NB4 (cell line): Measurements from ENCODE around the gene LILRA2.
A peak's percentile ranks its signal among the peaks of the same experiment; 100 is the strongest.

Experiments used
- DNase-seq: peaks from one replicate; pipeline ENCODE4 v3.0.0; 2010; ENCODE audit warnings: low read depth
- H3K4me3 ChIP-seq: one replicate; pipeline ENCODE4 v1.5.1; 2011; ENCODE audit warnings: mild to moderate bottlenecking, low read depth, low read length, moderate library complexity
- MYC ChIP-seq: IDR thresholded peaks from 2 replicates; pipeline ENCODE4 v1.6.1; 2011; ENCODE audit warnings: low read depth, low read length
- POLR2A ChIP-seq: IDR thresholded peaks from 2 replicates; pipeline ENCODE4 v1.6.1; 2011; ENCODE audit warnings: mild to moderate bottlenecking; ENCODE audit not compliant: insufficient read length; ENCODE audit errors: extremely low read depth
- TF ChIP-seq, protein P1 (sequence below): IDR thresholded peaks from one replicate; pipeline ENCODE4 v1.5.1; 2012; ENCODE audit warnings: low read depth, low read length
- TF ChIP-seq, protein P2 (sequence below): IDR thresholded peaks from 2 replicates; pipeline ENCODE4 v1.6.1; 2011; ENCODE audit warnings: low read depth, low read length

Gene LILRA2

DNA sequence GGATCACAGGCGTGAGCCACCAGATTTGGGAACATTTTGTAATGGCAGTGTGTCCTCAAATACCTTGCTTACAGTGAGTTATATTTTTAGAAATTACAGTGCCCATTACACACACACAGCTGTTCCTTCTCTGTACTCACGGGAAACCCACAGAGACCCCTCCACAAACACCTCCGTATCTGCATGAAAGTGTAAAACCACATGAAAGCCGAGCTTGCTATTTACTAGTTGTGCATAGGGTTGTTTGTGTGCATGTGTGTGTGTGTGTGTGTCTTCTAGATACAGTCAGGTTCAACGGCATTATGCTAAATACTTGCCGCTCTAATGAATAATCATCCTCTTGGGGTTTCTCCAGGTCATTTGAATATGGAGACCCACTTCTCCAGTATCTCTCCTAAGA lies 22.3 kb upstream of the LILRA2 start:
- H3K4me3 ChIP-seq = no peak overlapping the region
- DNase-seq = no peak
- no peak for TF ChIP-seq POLR2A

DNA sequence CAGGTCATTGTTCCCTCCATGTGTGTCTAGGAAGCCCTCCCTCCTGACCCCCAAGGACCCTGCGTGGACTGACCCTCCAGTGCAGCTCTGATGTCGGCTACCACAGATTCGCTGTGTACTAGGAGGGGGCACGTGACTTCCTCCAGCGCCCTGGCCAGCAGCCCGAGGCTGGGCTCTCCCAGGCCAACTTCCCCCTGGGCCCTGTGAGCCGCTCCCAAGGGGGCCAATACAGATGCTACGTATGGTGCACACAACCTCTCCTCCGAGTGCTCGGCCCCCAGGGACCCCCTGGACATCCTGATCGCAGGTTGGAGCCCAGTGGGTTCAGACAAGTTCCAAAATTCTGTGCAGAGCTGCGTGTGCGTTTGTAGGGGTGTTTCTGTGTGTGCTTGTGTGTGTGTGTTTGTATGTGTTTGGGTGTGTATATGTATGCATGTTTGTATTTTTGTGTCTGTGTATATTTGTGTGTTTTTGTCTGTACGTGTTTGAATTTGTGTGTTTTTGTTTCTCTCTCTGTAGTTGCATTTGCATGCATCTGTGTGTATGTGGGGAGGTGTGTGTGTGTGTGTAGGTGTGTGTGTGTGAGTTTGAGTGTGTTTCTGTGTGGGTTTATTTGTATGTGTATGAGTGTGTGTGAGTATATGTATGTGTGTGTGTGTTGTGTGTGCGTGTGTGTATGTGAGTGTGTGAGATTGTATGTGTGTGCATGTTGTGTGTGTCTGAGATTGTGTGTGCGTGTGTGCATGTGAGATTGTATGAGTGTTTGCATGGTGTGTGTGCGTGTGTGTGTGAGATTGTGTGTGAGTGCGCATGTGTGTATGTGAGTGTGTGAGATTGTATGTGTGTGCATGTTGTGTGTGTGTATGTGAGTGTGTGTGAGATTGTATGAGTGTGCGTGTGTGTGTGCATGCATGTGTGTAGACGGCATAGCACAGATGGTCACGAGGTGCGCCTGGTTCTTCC lies 21.4 kb upstream of the LILRA2 start:
- TF ChIP-seq MYC = no peak
- TF ChIP-seq, protein P1, sequence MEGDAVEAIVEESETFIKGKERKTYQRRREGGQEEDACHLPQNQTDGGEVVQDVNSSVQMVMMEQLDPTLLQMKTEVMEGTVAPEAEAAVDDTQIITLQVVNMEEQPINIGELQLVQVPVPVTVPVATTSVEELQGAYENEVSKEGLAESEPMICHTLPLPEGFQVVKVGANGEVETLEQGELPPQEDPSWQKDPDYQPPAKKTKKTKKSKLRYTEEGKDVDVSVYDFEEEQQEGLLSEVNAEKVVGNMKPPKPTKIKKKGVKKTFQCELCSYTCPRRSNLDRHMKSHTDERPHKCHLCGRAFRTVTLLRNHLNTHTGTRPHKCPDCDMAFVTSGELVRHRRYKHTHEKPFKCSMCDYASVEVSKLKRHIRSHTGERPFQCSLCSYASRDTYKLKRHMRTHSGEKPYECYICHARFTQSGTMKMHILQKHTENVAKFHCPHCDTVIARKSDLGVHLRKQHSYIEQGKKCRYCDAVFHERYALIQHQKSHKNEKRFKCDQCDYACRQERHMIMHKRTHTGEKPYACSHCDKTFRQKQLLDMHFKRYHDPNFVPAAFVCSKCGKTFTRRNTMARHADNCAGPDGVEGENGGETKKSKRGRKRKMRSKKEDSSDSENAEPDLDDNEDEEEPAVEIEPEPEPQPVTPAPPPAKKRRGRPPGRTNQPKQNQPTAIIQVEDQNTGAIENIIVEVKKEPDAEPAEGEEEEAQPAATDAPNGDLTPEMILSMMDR = no peak
- TF ChIP-seq, protein P2, sequence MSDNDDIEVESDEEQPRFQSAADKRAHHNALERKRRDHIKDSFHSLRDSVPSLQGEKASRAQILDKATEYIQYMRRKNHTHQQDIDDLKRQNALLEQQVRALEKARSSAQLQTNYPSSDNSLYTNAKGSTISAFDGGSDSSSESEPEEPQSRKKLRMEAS = peak; percentile 78
- no peak overlapping the region for H3K4me3 ChIP-seq
- DNase-seq = peak; percentile 70

DNA sequence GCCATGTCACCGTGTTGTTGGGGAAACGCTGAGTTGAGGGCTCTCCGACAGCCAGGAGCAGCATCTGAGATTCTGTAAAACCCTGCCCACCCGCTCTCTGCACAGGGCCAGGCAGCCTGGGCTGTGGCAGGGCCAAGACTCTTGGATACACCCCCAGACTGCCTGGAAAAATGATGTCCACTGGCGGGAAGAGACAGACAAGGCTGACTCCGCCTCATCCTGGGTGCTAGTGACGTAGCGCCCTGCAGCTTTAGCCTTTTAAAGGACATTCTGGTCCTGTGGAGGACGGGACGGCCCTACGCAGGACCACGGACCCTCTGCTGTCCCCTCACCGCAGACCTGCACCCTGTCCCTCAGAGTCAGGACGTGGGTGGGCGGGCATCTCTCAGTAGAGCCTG lies 20.7 kb upstream of the LILRA2 start:
- TF ChIP-seq, protein P2 = no peak
- TF ChIP-seq, protein P1 = no peak
- TF ChIP-seq POLR2A = no peak
- TF ChIP-seq MYC = no peak
- DNase-seq = no peak
- no peak overlapping the region for H3K4me3 ChIP-seq

DNA sequence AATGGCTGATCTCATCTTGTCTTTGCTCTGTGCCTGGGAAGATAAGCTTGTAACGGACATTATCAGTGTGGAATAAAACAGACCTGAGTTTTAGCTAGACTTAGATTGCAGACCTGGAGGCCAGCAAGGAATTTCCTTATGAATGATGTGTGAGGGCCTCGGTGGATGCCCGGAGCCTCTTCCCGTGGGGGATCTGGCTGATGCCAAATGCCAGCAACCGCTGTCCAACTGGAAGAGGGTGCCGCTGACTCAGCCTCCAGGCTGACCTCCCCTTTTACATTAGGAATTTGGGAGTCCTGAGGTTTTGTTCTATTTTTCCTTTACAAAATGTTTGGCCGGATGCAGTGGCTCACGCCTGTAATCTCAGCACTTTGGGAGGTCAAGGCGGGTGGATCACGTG lies 19.6 kb upstream of the LILRA2 start:
- DNase-seq = no peak
- H3K4me3 ChIP-seq = no peak overlapping the region
- TF ChIP-seq POLR2A = no peak
- no peak for TF ChIP-seq MYC
- TF ChIP-seq, protein P2 = no peak
- TF ChIP-seq, protein P1 = no peak

DNA sequence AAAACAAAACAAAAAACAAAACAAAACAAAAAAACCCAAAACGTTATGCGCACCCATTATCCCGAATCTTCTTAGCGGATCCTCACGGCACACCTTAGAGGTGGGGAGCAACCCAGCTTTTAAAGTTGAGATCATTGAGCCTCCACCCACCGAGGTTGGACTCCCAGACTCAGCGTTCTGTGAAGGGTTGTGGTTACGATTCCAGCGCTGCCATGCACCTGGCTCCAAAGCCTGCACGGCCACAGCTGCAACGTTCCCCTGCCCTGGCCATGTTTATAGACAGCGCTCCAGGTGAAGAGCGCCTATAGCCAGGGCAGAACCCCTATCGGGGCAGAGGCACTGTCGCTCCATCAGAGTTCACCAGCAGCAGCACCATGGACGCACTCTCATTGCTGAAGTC lies 18.7 kb upstream of the LILRA2 start:
- H3K4me3 ChIP-seq = no peak overlapping the region
- TF ChIP-seq, protein P2 = no peak
- TF ChIP-seq, protein P1 = no peak
- no peak for TF ChIP-seq POLR2A
- TF ChIP-seq MYC = no peak
- no peak for DNase-seq

DNA sequence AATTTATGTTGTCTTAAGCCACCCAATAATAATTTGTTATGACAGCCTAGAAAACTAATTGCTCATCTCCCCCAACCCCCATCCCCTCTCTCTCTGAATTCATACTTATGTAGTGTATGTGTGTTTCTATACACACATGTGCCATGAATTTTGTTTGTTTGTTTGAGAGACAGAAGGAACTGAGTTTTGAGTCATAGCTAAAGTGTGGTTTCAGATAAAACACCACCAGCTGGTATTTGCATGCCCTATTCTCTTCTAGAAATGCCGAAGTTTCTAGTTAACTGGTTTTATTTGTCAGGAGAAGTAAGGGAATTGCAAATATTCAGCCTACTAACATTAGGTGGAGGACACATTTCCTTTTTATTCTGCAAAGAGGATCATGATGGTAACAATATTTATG lies 17.4 kb upstream of the LILRA2 start:
- no peak for DNase-seq
- TF ChIP-seq, protein P2 = no peak
- TF ChIP-seq, protein P1 = no peak
- TF ChIP-seq POLR2A (no peak), MYC (no peak)
- H3K4me3 ChIP-seq = no peak overlapping the region
